Thyroid gland (tissue), 4 donors: Measurements from ENCODE around the gene PROM1.

ENCODE experiments used
- POLR2A ChIP-seq, 2 donors: fragments of 450-650 bp; IDR thresholded peaks; one replicate each; pipeline ENCODE4 v1.6.1; 2017; ENCODE audit warnings: antibody characterized with exemption in 2 of 2, mild to moderate bottlenecking in 2 of 2, moderate library complexity in 1 of 2
- TF ChIP-seq, protein P1 (sequence below), 6 experiments: fragments of 200-600 bp in 3 of 6; fragments of 450-650 bp in 3 of 6; sonication (generic) in 3 of 6; IDR thresholded peaks; one replicate each; pipeline ENCODE4 v1.5.1; 2016 to 2019; ENCODE audit warnings: antibody characterized with exemption in 6 of 6, mild to moderate bottlenecking in 2 of 6, inconsistent platforms in 1 of 6, moderate library complexity in 1 of 6

DNA sequence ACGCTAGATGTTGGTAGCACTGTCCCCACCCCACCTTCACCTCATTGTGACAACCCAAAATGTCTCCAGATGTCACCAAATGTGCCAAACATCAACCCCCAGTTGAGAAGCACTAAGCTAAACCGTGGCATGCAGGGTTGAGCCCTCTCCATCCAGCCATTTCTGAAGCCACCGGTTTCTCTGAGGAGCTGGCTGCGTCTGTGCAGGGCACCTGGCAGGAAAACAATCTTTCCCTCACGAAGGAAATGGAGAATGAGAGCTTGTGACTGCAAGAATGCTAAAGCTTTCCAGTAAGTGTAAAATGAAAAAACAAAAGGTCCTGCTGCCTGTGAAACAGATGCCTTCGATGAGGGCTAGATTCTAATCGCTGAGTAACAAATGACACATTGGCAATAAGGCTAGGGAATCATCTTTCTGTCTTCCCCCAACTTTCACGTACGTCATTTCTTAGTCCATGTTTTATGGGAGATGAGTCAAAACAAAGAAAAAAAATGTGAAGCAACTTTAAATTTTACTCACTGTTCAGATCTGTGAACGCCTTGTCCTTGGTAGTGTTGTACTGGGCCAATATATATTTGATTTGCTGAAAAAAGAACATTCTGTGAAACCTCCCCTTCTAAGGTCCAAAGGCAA lies 59.9 kb downstream of the PROM1 start:
- TF ChIP-seq, protein P1, sequence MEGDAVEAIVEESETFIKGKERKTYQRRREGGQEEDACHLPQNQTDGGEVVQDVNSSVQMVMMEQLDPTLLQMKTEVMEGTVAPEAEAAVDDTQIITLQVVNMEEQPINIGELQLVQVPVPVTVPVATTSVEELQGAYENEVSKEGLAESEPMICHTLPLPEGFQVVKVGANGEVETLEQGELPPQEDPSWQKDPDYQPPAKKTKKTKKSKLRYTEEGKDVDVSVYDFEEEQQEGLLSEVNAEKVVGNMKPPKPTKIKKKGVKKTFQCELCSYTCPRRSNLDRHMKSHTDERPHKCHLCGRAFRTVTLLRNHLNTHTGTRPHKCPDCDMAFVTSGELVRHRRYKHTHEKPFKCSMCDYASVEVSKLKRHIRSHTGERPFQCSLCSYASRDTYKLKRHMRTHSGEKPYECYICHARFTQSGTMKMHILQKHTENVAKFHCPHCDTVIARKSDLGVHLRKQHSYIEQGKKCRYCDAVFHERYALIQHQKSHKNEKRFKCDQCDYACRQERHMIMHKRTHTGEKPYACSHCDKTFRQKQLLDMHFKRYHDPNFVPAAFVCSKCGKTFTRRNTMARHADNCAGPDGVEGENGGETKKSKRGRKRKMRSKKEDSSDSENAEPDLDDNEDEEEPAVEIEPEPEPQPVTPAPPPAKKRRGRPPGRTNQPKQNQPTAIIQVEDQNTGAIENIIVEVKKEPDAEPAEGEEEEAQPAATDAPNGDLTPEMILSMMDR (IDR thresholded peaks at IDR 0.05): no peak
- TF ChIP-seq POLR2A (IDR thresholded peaks at IDR 0.05): no peak
